Measurements from ENCODE around the gene PLEKHA1. TPM values are rescaled to one million over a fixed set of nuclear protein-coding genes. Genes with fewer than 3 reads are reported as not detected.

The PLEKHA1 gene
- total RNA-seq, 1 experiment from 2014 or later = 31.0 TPM

GRCh38 chr10:122373108-122373507, 1.4 kb upstream of the PLEKHA1 start:
- peak overlapping the region; percentile 82 for H3K4me3 Mint-ChIP-seq (ENCODE audit: low read depth, unreplicated experiment)
- intact Hi-C loops (cut with micrococcal nuclease; ENCODE audit: unreplicated experiment) = no loop called here
- no peaks in the 10 kb centered on the region for H3K27me3 Mint-ChIP-seq (ENCODE audit: unreplicated experiment)
- H3K27ac Mint-ChIP-seq (ENCODE audit: unreplicated experiment) = peak overlapping the region; percentile 50
- peaks cover 12% of the 10 kb centered on the region for H3K4me1 Mint-ChIP-seq (ENCODE audit: low read depth, unreplicated experiment)
- CTCF ChIA-PET = interaction anchor here (2.2 kb wide), 1 partner anchor 74 kb away, joined by 8 read pairs; no protein-coding TSS in a partner anchor
- no peaks in the 10 kb centered on the region for H3K9me3 Mint-ChIP-seq (ENCODE audit: low read depth, unreplicated experiment)
- no TSS peak for BruUV-seq (replicated peaks)
- TF ChIP-seq CTCF (IDR thresholded peaks at IDR 0.05; ENCODE audit: unreplicated experiment) = no peak
- peaks cover 24% of the 10 kb centered on the region for H3K36me3 Mint-ChIP-seq (ENCODE audit: insufficient read depth, unreplicated experiment)
- no peak for DNase-seq

DNA sequence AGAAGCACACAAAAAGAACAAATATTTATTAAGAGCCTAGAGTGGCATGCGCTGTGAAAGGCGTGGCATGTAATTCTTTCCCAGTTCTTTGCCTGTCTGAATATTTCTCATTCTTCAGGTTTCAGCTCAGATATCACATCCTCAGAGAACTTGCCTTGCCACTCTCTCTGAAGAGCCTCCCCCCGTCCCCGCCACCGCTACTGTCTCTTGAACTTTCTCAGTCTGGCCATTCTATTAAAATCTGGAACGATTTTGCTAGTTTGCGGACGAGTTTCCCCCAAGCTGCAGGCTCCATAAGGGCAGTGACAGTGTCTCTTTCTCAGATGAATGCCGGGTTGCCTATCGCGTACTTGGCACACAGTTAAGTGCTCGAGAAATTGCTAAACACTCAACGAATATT, 787 bp upstream of the PLEKHA1 start:
- CTCF ChIA-PET = interaction anchor here (1.1 to 2.2 kb wide), 3 partner anchors 13 to 75 kb away, joined by 3 to 8 read pairs (median 4); no protein-coding TSS in a partner anchor
- H3K27me3 Mint-ChIP-seq (ENCODE audit: unreplicated experiment) = no peaks in the 10 kb centered on the region
- H3K9me3 Mint-ChIP-seq (ENCODE audit: low read depth, unreplicated experiment) = no peaks in the 10 kb centered on the region
- TSS peak; percentile 88 for BruUV-seq (replicated peaks)
- intact Hi-C loops (cut with micrococcal nuclease; ENCODE audit: unreplicated experiment) = no loop called here
- no peak for DNase-seq
- H3K36me3 Mint-ChIP-seq (ENCODE audit: insufficient read depth, unreplicated experiment) = peaks cover 24% of the 10 kb centered on the region
- no peak for TF ChIP-seq CTCF (IDR thresholded peaks at IDR 0.05; ENCODE audit: unreplicated experiment)
- H3K4me3 Mint-ChIP-seq (ENCODE audit: low read depth, unreplicated experiment) = peak overlapping the region; percentile 82
- H3K27ac Mint-ChIP-seq (ENCODE audit: unreplicated experiment) = peak overlapping the region; percentile 50
- peaks cover 12% of the 10 kb centered on the region for H3K4me1 Mint-ChIP-seq (ENCODE audit: low read depth, unreplicated experiment)

- CTCF ChIA-PET = interaction anchor here (1.0 to 2.2 kb wide), 5 partner anchors 15 to 76 kb away, joined by 3 to 8 read pairs (median 4); no protein-coding TSS in a partner anchor
- BruUV-seq (replicated peaks) = no TSS peak
- intact Hi-C loops (cut with micrococcal nuclease; ENCODE audit: unreplicated experiment) = loop anchor here (5.0 kb wide), 1 partner anchor 33 kb away; no protein-coding TSS in a partner anchor
Observed at GRCh38 chr10:122374859-122375678, 561 bp downstream of the PLEKHA1 start.

GRCh38 chr10:122375679-122376160, 1.2 kb downstream of the PLEKHA1 start:
- no peaks in the 10 kb centered on the region for H3K27me3 Mint-ChIP-seq (ENCODE audit: unreplicated experiment)
- H3K36me3 Mint-ChIP-seq (ENCODE audit: insufficient read depth, unreplicated experiment) = peaks cover 24% of the 10 kb centered on the region
- intact Hi-C loops (cut with micrococcal nuclease; ENCODE audit: unreplicated experiment) = loop anchor here (5.0 kb wide), 1 partner anchor 33 kb away; no protein-coding TSS in a partner anchor
- peak overlapping the region; percentile 67 for H3K27ac Mint-ChIP-seq (ENCODE audit: unreplicated experiment)
- peak overlapping the region; percentile 82 for H3K4me3 Mint-ChIP-seq (ENCODE audit: low read depth, unreplicated experiment)
- H3K9me3 Mint-ChIP-seq (ENCODE audit: low read depth, unreplicated experiment) = no peaks in the 10 kb centered on the region
- no peak for TF ChIP-seq CTCF (IDR thresholded peaks at IDR 0.05; ENCODE audit: unreplicated experiment)
- DNase-seq = no peak
- H3K4me1 Mint-ChIP-seq (ENCODE audit: low read depth, unreplicated experiment) = peaks cover 12% of the 10 kb centered on the region
- TSS peak; percentile 39 for BruUV-seq (replicated peaks)
- CTCF ChIA-PET = no interaction called here

More at GRCh38 chr10:122374859-122375678, 561 bp downstream of the PLEKHA1 start:
- Mint-ChIP-seq H3K9me3 (ENCODE audit: low read depth, unreplicated experiment) (no peaks in the 10 kb centered on the region), H3K36me3 (ENCODE audit: insufficient read depth, unreplicated experiment) (peaks cover 24% of the 10 kb centered on the region), H3K4me1 (ENCODE audit: low read depth, unreplicated experiment) (peaks cover 12% of the 10 kb centered on the region), H3K4me3 (ENCODE audit: low read depth, unreplicated experiment) (peak overlapping the region; percentile 82), H3K27me3 (ENCODE audit: unreplicated experiment) (no peaks in the 10 kb centered on the region), H3K27ac (ENCODE audit: unreplicated experiment) (peak overlapping the region; percentile 67)
- TF ChIP-seq CTCF (IDR thresholded peaks at IDR 0.05; ENCODE audit: unreplicated experiment) = no peak
- DNase-seq = peak; percentile 70

All from Calu3 (cell line).